Smooth muscle cell (in vitro differentiated cells): Measurements from ENCODE around the gene SPATS1. TPM values are rescaled to one million over a fixed set of nuclear protein-coding genes. Genes with fewer than 3 reads are reported as not detected.

ENCODE experiments used
- DNase-seq: peaks from one replicate; lab custom pipeline; 2025; ENCODE audit not compliant: unreplicated experiment; lab: John Stamatoyannopoulos, UW
- H2AFZ ChIP-seq: fragments of 200-600 bp; sonication (generic); 2 replicates; pipeline ENCODE4 v1.6.0; 2016; ENCODE audit warnings: antibody characterized with exemption, low read depth, mild to moderate bottlenecking
- H3F3A ChIP-seq: fragments of 200-600 bp; sonication (generic); 2 replicates; pipeline ENCODE4 v1.6.0; 2017; ENCODE audit warnings: antibody characterized with exemption, low read depth
- H3K27ac ChIP-seq: fragments of 200-600 bp; sonication (generic); 2 replicates; pipeline ENCODE4 v1.5.1; 2016; ENCODE audit warnings: low read depth, mild to moderate bottlenecking
- H3K27me3 ChIP-seq: fragments of 200-600 bp; sonication (generic); 2 replicates; pipeline ENCODE4 v1.6.1; 2016; ENCODE audit warnings: low read depth, mild to moderate bottlenecking
- H3K36me3 ChIP-seq: fragments of 200-600 bp; sonication (generic); 2 replicates; pipeline ENCODE4 v1.5.1; 2016; ENCODE audit warnings: low read depth
- H3K4me1 ChIP-seq: fragments of 200-600 bp; sonication (generic); 2 replicates; pipeline ENCODE4 v1.5.1; 2016; ENCODE audit warnings: low read depth
- H3K4me2 ChIP-seq: fragments of 200-600 bp; sonication (generic); 2 replicates; pipeline ENCODE4 v1.6.0; 2016; ENCODE audit warnings: mild to moderate bottlenecking
- H3K4me3 ChIP-seq: fragments of 200-600 bp; sonication (generic); 2 replicates; pipeline ENCODE4 v1.5.1; 2016; ENCODE audit warnings: mild to moderate bottlenecking
- H3K79me2 ChIP-seq: fragments of 200-600 bp; sonication (generic); 2 replicates; pipeline ENCODE4 v1.6.0; 2016; ENCODE audit warnings: low read depth, mild to moderate bottlenecking
- H3K9ac ChIP-seq: fragments of 200-600 bp; sonication (generic); 2 replicates; pipeline ENCODE4 v1.6.0; 2016; ENCODE audit warnings: low read depth
- H3K9me3 ChIP-seq: fragments of 200-600 bp; sonication (generic); replicated peaks from 2 replicates; pipeline ENCODE4 v1.5.1; 2016; ENCODE audit warnings: low read depth
- H4K20me1 ChIP-seq: fragments of 200-600 bp; sonication (generic); 2 replicates; pipeline ENCODE4 v1.6.0; 2016; ENCODE audit warnings: low read depth
- WGBS: methylation state at CpG from one replicate; pipeline ENCODE4 v1.1.7; 2016; ENCODE audit warnings: low lambda C conversion rate; 5-methylcytosine and 5-hydroxymethylcytosine counted together
- polyA plus RNA-seq: library from polyadenylated mRNA; unstranded; fragments of >200 nt; fragmentation: Nextera tagmentation; extraction: Ambion mirVana; gene quantifications from 2 replicates; pipeline ENCODE4 v1.2.1, GENCODE V29; 2016
- total RNA-seq: library from RNA; depleted of rRNA; stranded (reverse); fragments of >200 nt; gene quantifications from 2 replicates; pipeline ENCODE4 v1.2.3, GENCODE V29; 2014
- TF ChIP-seq, protein P1 (sequence below): fragments of 200-600 bp; sonication (generic); IDR thresholded peaks from 2 replicates; pipeline ENCODE4 v1.5.1; 2017; ENCODE audit warnings: borderline replicate concordance, mild to moderate bottlenecking, antibody characterized with exemption; ENCODE audit not compliant: insufficient read depth, poor library complexity, severe bottlenecking

SPATS1 gene
- total and polyA plus RNA-seq, 2 experiments from 2014 or later, result not detected

- Histone ChIP-seq H3K79me2 (no peaks in the 10 kb centered on the region), H3K27ac (no peak overlapping the region), H3K27me3 (peaks cover 3% of the 10 kb centered on the region), H3K9me3 (no peaks in the 10 kb centered on the region), H3K4me2 (no peak overlapping the region), H3F3A (no peaks in the 10 kb centered on the region), H3K9ac (no peak overlapping the region), H4K20me1 (no peaks in the 10 kb centered on the region), H3K36me3 (no peaks in the 10 kb centered on the region), H3K4me3 (no peak overlapping the region), H3K4me1 (no peaks in the 10 kb centered on the region), H2AFZ (no peak overlapping the region)
- DNase-seq, result no peak
- 89% methylated on average over 3 of the region's 3 CpGs for WGBS
- TF ChIP-seq, protein P1, sequence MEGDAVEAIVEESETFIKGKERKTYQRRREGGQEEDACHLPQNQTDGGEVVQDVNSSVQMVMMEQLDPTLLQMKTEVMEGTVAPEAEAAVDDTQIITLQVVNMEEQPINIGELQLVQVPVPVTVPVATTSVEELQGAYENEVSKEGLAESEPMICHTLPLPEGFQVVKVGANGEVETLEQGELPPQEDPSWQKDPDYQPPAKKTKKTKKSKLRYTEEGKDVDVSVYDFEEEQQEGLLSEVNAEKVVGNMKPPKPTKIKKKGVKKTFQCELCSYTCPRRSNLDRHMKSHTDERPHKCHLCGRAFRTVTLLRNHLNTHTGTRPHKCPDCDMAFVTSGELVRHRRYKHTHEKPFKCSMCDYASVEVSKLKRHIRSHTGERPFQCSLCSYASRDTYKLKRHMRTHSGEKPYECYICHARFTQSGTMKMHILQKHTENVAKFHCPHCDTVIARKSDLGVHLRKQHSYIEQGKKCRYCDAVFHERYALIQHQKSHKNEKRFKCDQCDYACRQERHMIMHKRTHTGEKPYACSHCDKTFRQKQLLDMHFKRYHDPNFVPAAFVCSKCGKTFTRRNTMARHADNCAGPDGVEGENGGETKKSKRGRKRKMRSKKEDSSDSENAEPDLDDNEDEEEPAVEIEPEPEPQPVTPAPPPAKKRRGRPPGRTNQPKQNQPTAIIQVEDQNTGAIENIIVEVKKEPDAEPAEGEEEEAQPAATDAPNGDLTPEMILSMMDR, result no peak
Observed at GRCh38 chr6:44359973-44360372, 17.5 kb downstream of the SPATS1 start.

DNA sequence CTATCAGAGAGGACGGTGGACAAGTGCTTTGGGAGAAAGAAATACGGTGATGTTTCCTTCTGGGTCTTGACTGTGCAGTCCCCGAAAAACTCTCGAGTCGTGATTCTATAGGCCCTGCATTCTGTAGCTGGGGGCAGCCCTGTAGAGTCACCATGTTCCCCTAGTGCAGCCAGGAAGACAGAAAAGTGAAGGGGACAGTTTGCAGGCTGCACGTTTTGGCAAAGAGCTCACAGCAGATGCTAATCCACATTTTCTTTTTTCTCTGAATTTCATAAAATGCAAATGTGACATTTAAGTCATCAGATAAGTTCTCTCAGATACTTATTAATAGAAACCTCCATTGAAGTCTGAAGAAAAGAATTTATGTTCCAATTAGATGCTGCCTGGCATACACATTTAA is 19.5 kb downstream of the SPATS1 start:
- Histone ChIP-seq H3K4me3 (no peak overlapping the region), H3F3A (no peaks in the 10 kb centered on the region), H3K36me3 (no peaks in the 10 kb centered on the region), H3K27ac (no peak overlapping the region), H3K27me3 (no peaks in the 10 kb centered on the region), H3K9me3 (no peaks in the 10 kb centered on the region), H3K79me2 (no peaks in the 10 kb centered on the region), H3K4me1 (no peaks in the 10 kb centered on the region), H4K20me1 (no peaks in the 10 kb centered on the region), H2AFZ (no peak overlapping the region), H3K4me2 (no peak overlapping the region), H3K9ac (no peak overlapping the region)
- WGBS, result 82% methylated on average over 6 of the region's 6 CpGs
- DNase-seq, result no peak
- TF ChIP-seq, protein P1, result no peak

- Histone ChIP-seq H3K79me2 (no peaks in the 10 kb centered on the region), H3K27ac (no peak overlapping the region), H3K9ac (no peak overlapping the region), H3K4me1 (no peaks in the 10 kb centered on the region), H3K4me2 (no peak overlapping the region), H3F3A (no peaks in the 10 kb centered on the region), H3K36me3 (no peaks in the 10 kb centered on the region), H2AFZ (no peak overlapping the region), H3K27me3 (no peaks in the 10 kb centered on the region), H3K4me3 (no peak overlapping the region), H3K9me3 (no peaks in the 10 kb centered on the region), H4K20me1 (no peaks in the 10 kb centered on the region)
- TF ChIP-seq, protein P1, result no peak
- no peak for DNase-seq
- 94% methylated on average over 3 of the region's 3 CpGs for WGBS
Observed at GRCh38 chr6:44363377-44363926, 21.0 kb downstream of the SPATS1 start.

- Histone ChIP-seq H3K4me2 (no peak overlapping the region), H3K9me3 (no peaks in the 10 kb centered on the region), H3K9ac (no peak overlapping the region), H3K4me3 (no peak overlapping the region), H3K27me3 (peaks cover 2% of the 10 kb centered on the region), H2AFZ (no peak overlapping the region), H3K4me1 (no peaks in the 10 kb centered on the region), H3K36me3 (no peaks in the 10 kb centered on the region), H3F3A (no peaks in the 10 kb centered on the region), H3K79me2 (no peaks in the 10 kb centered on the region), H3K27ac (no peak overlapping the region), H4K20me1 (no peaks in the 10 kb centered on the region)
- WGBS, result 94% methylated on average over 3 of the region's 3 CpGs
- TF ChIP-seq, protein P1, result no peak
- no peak for DNase-seq
Observed at GRCh38 chr6:44366781-44367180, 24.3 kb downstream of the SPATS1 start.
